GM18526 (cell line): ENCODE data around the gene P2RY4.

Experiments used
- POLR2A ChIP-seq: IDR thresholded peaks from 3 replicates; pipeline ENCODE4 v1.6.1; 2011; ENCODE audit not compliant: insufficient read length; ENCODE audit errors: extremely low read depth

P2RY4 gene

GRCh38 chrX:70260104-70260503, at the start of gene P2RY4:
P2RY4 (minus strand) TSS chrX:70260204; CDS start chrX:70259624, 580 bp downstream.
- no peak for TF ChIP-seq POLR2A

- no peak for TF ChIP-seq POLR2A
Measured at GRCh38 chrX:70301716-70302115, 41.7 kb upstream of the P2RY4 start.

- TF ChIP-seq POLR2A, result no peak
Measured at GRCh38 chrX:70293621-70294020, 33.6 kb upstream of the P2RY4 start.

DNA sequence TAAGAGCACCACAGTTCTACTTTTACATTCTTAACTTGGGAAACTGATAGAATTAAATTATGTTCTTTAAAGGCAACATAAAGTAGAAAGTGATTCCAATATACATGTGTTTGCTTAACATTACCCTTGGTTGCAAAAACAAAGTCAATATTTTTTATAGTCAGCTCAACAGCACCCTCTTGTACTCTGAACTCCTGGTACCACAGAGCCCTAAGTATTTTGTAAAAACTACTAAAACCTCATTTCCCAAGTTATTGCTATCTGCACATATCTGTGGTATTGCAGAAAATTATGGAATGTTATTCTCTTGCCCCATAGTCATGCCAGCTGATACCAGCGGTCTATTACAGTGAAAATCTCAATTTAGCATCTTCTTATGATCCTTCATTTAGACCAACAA, 32.8 kb upstream of the P2RY4 start:
- TF ChIP-seq POLR2A, result no peak

GRCh38 chrX:70289793-70290770, 30.1 kb upstream of the P2RY4 start, which contains the start of the genes KIF4A and PDZD11:
KIF4A (plus strand) TSS chrX:70290104; CDS start chrX:70290459, 355 bp downstream.
PDZD11 (minus strand) TSS chrX:70289927; CDS start chrX:70289341, 586 bp downstream.
- peak; percentile 89 for TF ChIP-seq POLR2A

DNA sequence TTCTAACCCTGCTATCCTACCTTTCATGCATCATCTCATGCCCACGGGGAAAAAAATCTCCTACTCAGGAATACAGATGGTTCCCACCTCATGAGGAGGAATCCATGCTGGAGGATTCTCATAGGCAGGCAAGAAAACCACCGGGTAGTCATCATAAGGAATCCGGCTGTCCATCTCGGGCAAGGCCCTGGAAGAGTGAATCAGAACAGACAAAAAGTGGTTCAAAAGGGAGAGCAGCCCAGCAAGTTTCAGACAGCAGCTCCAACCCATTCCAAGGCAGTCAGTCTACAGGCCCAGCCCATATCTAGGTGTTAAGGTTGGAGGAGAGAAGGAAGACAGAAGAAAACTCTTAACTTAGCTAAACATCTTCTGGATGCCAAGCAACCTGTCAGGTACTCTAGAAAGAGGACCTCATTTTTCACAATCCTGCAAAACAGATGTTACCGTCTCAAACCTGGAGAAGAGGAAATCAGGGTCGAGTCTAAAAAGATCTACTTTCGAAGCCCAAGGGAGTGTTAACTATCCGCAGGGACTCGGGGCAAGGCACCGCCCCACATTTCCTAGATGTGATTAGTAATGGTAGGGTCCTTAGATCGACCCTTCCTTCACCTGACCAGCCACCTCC, 29.3 kb upstream of the P2RY4 start:
- no peak for TF ChIP-seq POLR2A

- TF ChIP-seq POLR2A, result no peak
Measured at GRCh38 chrX:70281951-70282350, 21.9 kb upstream of the P2RY4 start, which contains the start of gene RAB41. RAB41 (plus strand) TSS chrX:70282172; CDS start chrX:70282218, 46 bp downstream.

DNA sequence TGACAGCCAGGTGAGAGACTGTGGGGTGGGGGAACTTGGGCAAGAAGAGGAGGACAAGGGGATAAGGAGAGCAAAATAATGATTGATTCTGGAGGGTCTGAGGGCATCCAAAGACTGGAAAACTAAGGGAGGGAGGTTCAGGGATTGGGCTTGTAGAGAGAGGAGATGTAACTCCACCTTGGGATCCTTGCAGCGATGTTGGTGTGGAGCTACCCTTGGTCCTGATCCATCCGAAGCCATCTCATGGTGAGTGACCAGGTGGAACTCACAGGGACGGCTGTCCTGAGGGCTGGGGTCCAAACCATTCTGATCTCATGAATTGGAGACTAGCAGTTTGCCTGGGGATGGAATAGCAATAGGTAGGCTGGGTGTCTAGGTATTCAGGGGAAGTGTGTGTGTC, 20.6 kb upstream of the P2RY4 start:
- no peak for TF ChIP-seq POLR2A

GRCh38 chrX:70279081-70279480, 19.1 kb upstream of the P2RY4 start:
- TF ChIP-seq POLR2A, result no peak

GRCh38 chrX:70268034-70268433, 8.0 kb upstream of the P2RY4 start, which contains the start of gene ARR3:
ARR3 (plus strand) TSS chrX:70268334; CDS start chrX:70269386, 1,052 bp downstream.
- TF ChIP-seq POLR2A, result no peak

- TF ChIP-seq POLR2A, result no peak
Measured at GRCh38 chrX:70264784-70265183, 4.8 kb upstream of the P2RY4 start.

DNA sequence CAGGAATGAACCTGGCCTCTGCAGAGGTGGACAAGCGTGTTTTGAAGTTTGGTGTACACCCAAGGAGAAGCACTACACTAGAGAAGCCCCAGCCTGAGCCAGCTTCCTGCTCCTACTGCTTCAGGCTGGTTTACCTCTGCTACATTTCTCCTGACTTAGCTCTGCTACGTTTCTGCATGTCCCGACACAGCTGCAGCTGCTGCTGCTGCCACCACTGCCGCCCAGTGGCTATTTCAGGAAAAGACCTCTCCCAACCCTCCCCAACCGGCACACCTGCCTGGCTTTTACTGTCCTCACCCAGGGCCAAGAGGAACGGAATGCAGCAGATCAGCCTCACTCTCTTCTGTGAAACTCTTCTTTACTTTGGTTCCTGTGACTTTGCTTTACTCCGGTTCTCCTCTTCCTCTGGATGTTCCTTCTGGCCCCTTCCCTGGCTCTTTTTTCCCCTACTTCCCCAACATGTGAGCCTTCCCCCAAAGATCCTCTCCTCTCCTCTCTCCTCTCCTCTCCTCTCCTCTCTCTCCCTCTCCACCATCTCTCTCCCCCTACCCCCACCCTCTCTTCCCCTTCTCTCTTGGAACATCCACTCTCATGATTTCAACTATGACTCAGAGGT, 3.1 kb upstream of the P2RY4 start:
- TF ChIP-seq POLR2A, result no peak

DNA sequence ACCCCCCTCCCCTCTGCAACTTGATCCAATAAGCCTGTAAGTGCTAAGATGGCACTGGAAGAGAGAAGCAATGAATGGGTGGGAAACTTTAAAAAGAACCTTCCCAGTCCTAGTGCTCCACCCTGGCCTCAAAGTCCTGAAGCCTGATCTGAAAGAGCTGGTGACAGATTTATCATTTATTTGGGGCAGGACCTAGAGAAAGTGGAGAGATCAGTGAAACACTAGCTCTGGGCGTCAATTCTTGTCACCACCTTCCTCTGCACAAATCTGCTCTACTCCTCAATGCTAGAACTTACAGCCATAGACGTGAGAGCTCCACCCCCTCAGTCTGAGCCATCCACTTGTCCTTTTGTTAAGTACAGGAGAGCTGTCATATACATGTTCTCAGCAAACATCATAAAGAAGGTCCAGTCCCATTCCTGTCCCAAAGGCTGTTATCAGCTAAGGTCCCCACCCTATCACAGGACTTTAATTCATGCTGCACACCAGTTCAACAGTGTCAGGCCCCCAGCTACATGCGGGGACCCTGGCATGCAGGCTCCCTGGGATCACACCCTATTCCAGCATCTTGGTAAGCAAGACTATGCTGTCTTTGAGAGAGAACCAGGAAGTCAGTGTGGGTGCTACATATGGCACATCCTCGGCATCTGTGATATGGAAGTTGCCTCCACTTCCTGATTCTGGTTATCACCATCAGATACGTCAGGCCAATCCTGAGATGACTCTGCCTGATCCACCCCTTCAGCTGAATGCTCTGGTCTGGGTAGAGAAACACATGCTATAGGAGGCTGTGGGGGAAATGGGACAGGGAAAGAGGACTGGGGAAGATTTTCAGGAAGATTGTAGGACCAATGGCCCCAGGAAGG, 2.3 kb downstream of the P2RY4 start:
- no peak for TF ChIP-seq POLR2A

- TF ChIP-seq POLR2A, result no peak
Measured at GRCh38 chrX:70255452-70255851, 4.6 kb downstream of the P2RY4 start.

- no peak for TF ChIP-seq POLR2A
Measured at GRCh38 chrX:70254909-70255308, 5.1 kb downstream of the P2RY4 start.

- no peak for TF ChIP-seq POLR2A
Measured at GRCh38 chrX:70254063-70254400, 6.0 kb downstream of the P2RY4 start.
